HFFc6 (cell line): ENCODE results near the gene TMC1. TPM values are rescaled to one million over a fixed set of nuclear protein-coding genes. Genes with fewer than 3 reads are reported as not detected.

ENCODE experiments used
- DNase-seq: peaks from one replicate; pipeline ENCODE4 v3.0.0-alpha.2; 2018
- H3K27ac Mint-ChIP-seq: 2 replicates; pipeline ENCODE4 v1.8.0; 2020; ENCODE audit warnings: mild to moderate bottlenecking, mixed read lengths
- H3K27me3 Mint-ChIP-seq: 2 replicates; pipeline ENCODE4 v1.8.0; 2021; ENCODE audit warnings: mild to moderate bottlenecking, moderate library complexity, mixed read lengths; ENCODE audit not compliant: insufficient read depth
- H3K36me3 Mint-ChIP-seq: 2 replicates; pipeline ENCODE4 v1.8.0; 2021; ENCODE audit warnings: low read depth, mixed read lengths
- H3K4me1 Mint-ChIP-seq: 2 replicates; pipeline ENCODE4 v1.8.0; 2020; ENCODE audit warnings: low read depth, mixed read lengths
- H3K4me3 Mint-ChIP-seq: 2 replicates; pipeline ENCODE4 v1.8.0; 2020; ENCODE audit warnings: mild to moderate bottlenecking, moderate library complexity, mixed read lengths
- H3K9me3 Mint-ChIP-seq: 2 replicates; pipeline ENCODE4 v1.8.0; 2020; ENCODE audit warnings: mild to moderate bottlenecking, mixed read lengths
- total RNA-seq, 6 experiments: library from RNA; stranded (reverse); fragmentation: NEBNext Ultra II Directional; extraction: Animal tissue kit (Norgen Biotek cat#: 25700); gene quantifications; 2 replicates in 1 of 6; 3 replicates in 5 of 6; pipeline ENCODE4 v1.2.3, GENCODE V29; 2021
- TF ChIP-seq, protein P1 (sequence below): fragments of 200-600 bp; sonication (generic); IDR thresholded peaks from 2 replicates; pipeline ENCODE4 v1.5.0; 2021; ENCODE audit warnings: antibody characterized with exemption, mild to moderate bottlenecking

TMC1 gene
- total RNA-seq, 6 experiments from 2014 or later: 0.09 to 1.1 (median 0.65) TPM

DNA sequence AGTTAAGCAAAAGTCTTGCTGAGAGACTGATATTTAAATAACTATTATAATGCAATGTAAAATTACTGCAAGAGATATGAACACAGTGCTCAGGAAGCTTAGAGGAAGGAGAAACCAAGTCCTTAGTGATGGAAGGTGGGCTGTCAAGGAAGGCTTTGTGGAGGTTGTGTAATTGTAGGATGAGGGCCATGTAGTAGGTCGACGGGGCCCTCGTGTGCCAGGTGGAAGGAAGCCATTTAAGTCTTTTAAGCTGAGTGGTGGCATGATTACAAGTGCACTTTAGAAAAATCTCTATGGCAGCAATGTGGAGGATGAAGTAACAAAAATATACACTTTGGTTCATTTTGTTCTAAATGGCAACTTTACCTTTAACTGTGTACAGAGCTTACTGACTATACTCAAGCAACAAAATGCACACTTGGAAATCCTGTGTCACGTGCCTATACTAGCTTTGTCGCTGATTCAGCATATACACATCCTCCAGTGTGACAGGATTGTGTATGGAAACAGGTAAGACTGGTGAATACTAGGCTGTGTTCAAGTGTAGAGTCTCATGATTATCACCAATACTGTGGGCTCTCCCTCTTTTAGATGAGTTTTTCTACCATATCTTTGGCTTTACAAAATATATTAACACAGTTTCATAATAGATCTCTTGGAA, 78.6 kb downstream of the TMC1 start:
- Mint-ChIP-seq H3K36me3 (no peaks in the 10 kb centered on the region), H3K9me3 (no peaks in the 10 kb centered on the region), H3K27me3 (no peaks in the 10 kb centered on the region; the same call in 1 of the 2 replicates), H3K27ac (no peak overlapping the region), H3K4me1 (peaks cover 17% of the 10 kb centered on the region), H3K4me3 (no peak overlapping the region)
- TF ChIP-seq, protein P1, sequence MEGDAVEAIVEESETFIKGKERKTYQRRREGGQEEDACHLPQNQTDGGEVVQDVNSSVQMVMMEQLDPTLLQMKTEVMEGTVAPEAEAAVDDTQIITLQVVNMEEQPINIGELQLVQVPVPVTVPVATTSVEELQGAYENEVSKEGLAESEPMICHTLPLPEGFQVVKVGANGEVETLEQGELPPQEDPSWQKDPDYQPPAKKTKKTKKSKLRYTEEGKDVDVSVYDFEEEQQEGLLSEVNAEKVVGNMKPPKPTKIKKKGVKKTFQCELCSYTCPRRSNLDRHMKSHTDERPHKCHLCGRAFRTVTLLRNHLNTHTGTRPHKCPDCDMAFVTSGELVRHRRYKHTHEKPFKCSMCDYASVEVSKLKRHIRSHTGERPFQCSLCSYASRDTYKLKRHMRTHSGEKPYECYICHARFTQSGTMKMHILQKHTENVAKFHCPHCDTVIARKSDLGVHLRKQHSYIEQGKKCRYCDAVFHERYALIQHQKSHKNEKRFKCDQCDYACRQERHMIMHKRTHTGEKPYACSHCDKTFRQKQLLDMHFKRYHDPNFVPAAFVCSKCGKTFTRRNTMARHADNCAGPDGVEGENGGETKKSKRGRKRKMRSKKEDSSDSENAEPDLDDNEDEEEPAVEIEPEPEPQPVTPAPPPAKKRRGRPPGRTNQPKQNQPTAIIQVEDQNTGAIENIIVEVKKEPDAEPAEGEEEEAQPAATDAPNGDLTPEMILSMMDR: no peak
- DNase-seq: no peak

DNA sequence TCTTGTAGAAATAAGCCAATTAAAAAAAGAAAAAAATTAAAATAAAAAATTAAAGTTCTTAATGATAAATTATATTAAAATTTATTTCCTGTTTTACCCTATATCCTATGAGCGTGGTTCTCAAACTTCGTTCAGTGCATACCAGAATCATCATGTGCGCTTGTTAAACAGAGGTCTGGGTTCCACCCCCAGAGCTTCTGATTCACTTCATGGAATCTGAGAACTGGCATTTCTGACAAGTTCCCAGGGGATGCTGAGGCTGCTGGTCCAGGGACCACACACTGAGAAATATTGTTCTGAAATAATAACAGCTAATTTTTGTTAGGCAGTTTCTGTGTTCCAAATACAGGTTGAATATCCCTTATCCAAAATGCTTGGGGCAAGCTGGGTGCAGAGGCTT, 79.3 kb downstream of the TMC1 start:
- H3K36me3 Mint-ChIP-seq: no peaks in the 10 kb centered on the region
- TF ChIP-seq, protein P1: no peak
- no peaks in the 10 kb centered on the region; the same call in 1 of the 2 replicates for H3K27me3 Mint-ChIP-seq
- H3K4me1 Mint-ChIP-seq: peaks cover 17% of the 10 kb centered on the region
- DNase-seq: no peak
- H3K4me3 Mint-ChIP-seq: no peak overlapping the region
- H3K9me3 Mint-ChIP-seq: no peaks in the 10 kb centered on the region
- H3K27ac Mint-ChIP-seq: no peak overlapping the region

- Mint-ChIP-seq H3K36me3 (no peaks in the 10 kb centered on the region), H3K4me3 (no peak overlapping the region), H3K9me3 (no peaks in the 10 kb centered on the region), H3K4me1 (peaks cover 17% of the 10 kb centered on the region), H3K27me3 (no peaks in the 10 kb centered on the region; the same call in 1 of the 2 replicates), H3K27ac (no peak overlapping the region)
- TF ChIP-seq, protein P1: no peak
- DNase-seq: no peak
Observed at GRCh38 chr9:72601615-72602014, 80.2 kb downstream of the TMC1 start.

GRCh38 chr9:72612449-72612848, 91.0 kb downstream of the TMC1 start:
- H3K4me1 Mint-ChIP-seq: no peaks in the 10 kb centered on the region; the same call in 1 of the 2 replicates
- no peaks in the 10 kb centered on the region for H3K36me3 Mint-ChIP-seq
- no peak overlapping the region for H3K4me3 Mint-ChIP-seq
- DNase-seq: no peak
- H3K27ac Mint-ChIP-seq: no peak overlapping the region
- TF ChIP-seq, protein P1: peak; percentile 46
- H3K9me3 Mint-ChIP-seq: no peaks in the 10 kb centered on the region
- no peaks in the 10 kb centered on the region for H3K27me3 Mint-ChIP-seq

DNA sequence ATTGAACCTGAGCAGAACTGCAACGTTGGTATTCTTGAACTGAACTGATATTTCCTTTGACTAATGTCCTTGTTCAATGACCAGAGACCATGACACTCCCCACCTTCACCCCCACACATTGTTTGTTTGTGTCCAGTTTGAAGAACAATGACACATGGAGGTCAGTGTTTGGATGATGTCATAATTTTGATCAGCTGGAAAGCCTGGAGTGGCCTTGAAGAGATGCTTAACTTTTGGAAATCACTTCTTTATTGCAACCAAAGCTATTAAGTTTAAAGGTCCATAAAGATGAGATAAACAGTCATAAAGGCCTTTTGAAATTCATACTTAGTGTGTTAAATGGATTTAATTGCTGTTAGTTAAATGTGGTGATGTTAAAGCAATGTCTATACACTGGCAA, 92.7 kb downstream of the TMC1 start:
- no peak for DNase-seq
- Mint-ChIP-seq H3K4me3 (no peak overlapping the region), H3K9me3 (no peaks in the 10 kb centered on the region), H3K27me3 (no peaks in the 10 kb centered on the region), H3K4me1 (no peaks in the 10 kb centered on the region; the same call in 1 of the 2 replicates), H3K36me3 (no peaks in the 10 kb centered on the region), H3K27ac (no peak overlapping the region)
- TF ChIP-seq, protein P1: no peak
